Measurements from ENCODE around the gene KCNT1.

The KCNT1 gene

GRCh38 chr9:135772702-135773493, 70.9 kb downstream of the KCNT1 start:
- WGBS, 2 experiments: 83 to 84% methylated on average over 36 of the region's 36 CpGs
- H3K4me1 ChIP-seq (ENCODE audit: control insufficient read depth, insufficient read depth, low read length): no peaks in the 10 kb centered on the region
- H3K27ac ChIP-seq (ENCODE audit: insufficient read depth, low read depth, low read length, poor library complexity, severe bottlenecking): no peak overlapping the region
- H3K9me3 ChIP-seq (ENCODE audit: control insufficient read depth, low read length): no peaks in the 10 kb centered on the region
- H3K4me3 ChIP-seq (ENCODE audit: insufficient read depth, low read depth, low read length): no peak overlapping the region
- H3K27me3 ChIP-seq (ENCODE audit: control insufficient read depth, insufficient read depth, low read length, poor library complexity, severe bottlenecking): no peaks in the 10 kb centered on the region
- H3K36me3 ChIP-seq (ENCODE audit: control insufficient read depth, insufficient read depth, low read length): no peaks in the 10 kb centered on the region

- no peak overlapping the region for H3K4me3 ChIP-seq (ENCODE audit: insufficient read depth, low read depth, low read length)
- no peaks in the 10 kb centered on the region for H3K36me3 ChIP-seq (ENCODE audit: control insufficient read depth, insufficient read depth, low read length)
- H3K27me3 ChIP-seq (ENCODE audit: control insufficient read depth, insufficient read depth, low read length, poor library complexity, severe bottlenecking): no peaks in the 10 kb centered on the region
- WGBS, 2 experiments: 91 to 93% methylated on average over 11 of the region's 11 CpGs
- no peaks in the 10 kb centered on the region for H3K9me3 ChIP-seq (ENCODE audit: control insufficient read depth, low read length)
- H3K4me1 ChIP-seq (ENCODE audit: control insufficient read depth, insufficient read depth, low read length): no peaks in the 10 kb centered on the region
- H3K27ac ChIP-seq (ENCODE audit: insufficient read depth, low read depth, low read length, poor library complexity, severe bottlenecking): no peak overlapping the region
These were observed 71.7 kb downstream of the KCNT1 start for GRCh38 chr9:135773530-135774238.

GRCh38 chr9:135774239-135774747, 72.3 kb downstream of the KCNT1 start:
- Histone ChIP-seq H3K4me1 (ENCODE audit: control insufficient read depth, insufficient read depth, low read length) (no peaks in the 10 kb centered on the region), H3K36me3 (ENCODE audit: control insufficient read depth, insufficient read depth, low read length) (no peaks in the 10 kb centered on the region), H3K27ac (ENCODE audit: insufficient read depth, low read depth, low read length, poor library complexity, severe bottlenecking) (no peak overlapping the region), H3K4me3 (ENCODE audit: insufficient read depth, low read depth, low read length) (no peak overlapping the region), H3K9me3 (ENCODE audit: control insufficient read depth, low read length) (no peaks in the 10 kb centered on the region), H3K27me3 (ENCODE audit: control insufficient read depth, insufficient read depth, low read length, poor library complexity, severe bottlenecking) (no peaks in the 10 kb centered on the region)
- 90 to 94% methylated on average over 15 of the region's 15 CpGs for WGBS, 2 experiments

- 93 to 94% methylated on average over 24 of the region's 24 CpGs for WGBS, 2 experiments
- Histone ChIP-seq H3K9me3 (ENCODE audit: control insufficient read depth, low read length) (no peaks in the 10 kb centered on the region), H3K27me3 (ENCODE audit: control insufficient read depth, insufficient read depth, low read length, poor library complexity, severe bottlenecking) (no peaks in the 10 kb centered on the region), H3K4me1 (ENCODE audit: control insufficient read depth, insufficient read depth, low read length) (no peaks in the 10 kb centered on the region), H3K4me3 (ENCODE audit: insufficient read depth, low read depth, low read length) (no peak overlapping the region), H3K36me3 (ENCODE audit: control insufficient read depth, insufficient read depth, low read length) (no peaks in the 10 kb centered on the region), H3K27ac (ENCODE audit: insufficient read depth, low read depth, low read length, poor library complexity, severe bottlenecking) (no peak overlapping the region)
These were observed 73.0 kb downstream of the KCNT1 start for GRCh38 chr9:135774794-135775525.

- H3K27me3 ChIP-seq (ENCODE audit: control insufficient read depth, insufficient read depth, low read length, poor library complexity, severe bottlenecking): no peaks in the 10 kb centered on the region
- H3K9me3 ChIP-seq (ENCODE audit: control insufficient read depth, low read length): no peaks in the 10 kb centered on the region
- H3K27ac ChIP-seq (ENCODE audit: insufficient read depth, low read depth, low read length, poor library complexity, severe bottlenecking): no peak overlapping the region
- H3K4me3 ChIP-seq (ENCODE audit: insufficient read depth, low read depth, low read length): no peak overlapping the region
- WGBS, 2 experiments: 74 to 82% methylated on average over 7 of the region's 7 CpGs
- no peaks in the 10 kb centered on the region for H3K36me3 ChIP-seq (ENCODE audit: control insufficient read depth, insufficient read depth, low read length)
- H3K4me1 ChIP-seq (ENCODE audit: control insufficient read depth, insufficient read depth, low read length): no peaks in the 10 kb centered on the region
These were observed 73.9 kb downstream of the KCNT1 start for GRCh38 chr9:135775911-135776310.

GRCh38 chr9:135776893-135777622, 75.1 kb downstream of the KCNT1 start:
- H3K27me3 ChIP-seq (ENCODE audit: control insufficient read depth, insufficient read depth, low read length, poor library complexity, severe bottlenecking): no peaks in the 10 kb centered on the region
- H3K9me3 ChIP-seq (ENCODE audit: control insufficient read depth, low read length): no peaks in the 10 kb centered on the region
- 90% methylated on average over 25 of the region's 25 CpGs for WGBS, 2 experiments
- H3K36me3 ChIP-seq (ENCODE audit: control insufficient read depth, insufficient read depth, low read length): no peaks in the 10 kb centered on the region
- no peaks in the 10 kb centered on the region for H3K4me1 ChIP-seq (ENCODE audit: control insufficient read depth, insufficient read depth, low read length)
- no peak overlapping the region for H3K4me3 ChIP-seq (ENCODE audit: insufficient read depth, low read depth, low read length)
- H3K27ac ChIP-seq (ENCODE audit: insufficient read depth, low read depth, low read length, poor library complexity, severe bottlenecking): no peak overlapping the region

GRCh38 chr9:135777623-135778177, 75.7 kb downstream of the KCNT1 start:
- Histone ChIP-seq H3K27me3 (ENCODE audit: control insufficient read depth, insufficient read depth, low read length, poor library complexity, severe bottlenecking) (no peaks in the 10 kb centered on the region), H3K4me1 (ENCODE audit: control insufficient read depth, insufficient read depth, low read length) (no peaks in the 10 kb centered on the region), H3K36me3 (ENCODE audit: control insufficient read depth, insufficient read depth, low read length) (no peaks in the 10 kb centered on the region), H3K4me3 (ENCODE audit: insufficient read depth, low read depth, low read length) (no peak overlapping the region), H3K27ac (ENCODE audit: insufficient read depth, low read depth, low read length, poor library complexity, severe bottlenecking) (no peak overlapping the region), H3K9me3 (ENCODE audit: control insufficient read depth, low read length) (no peaks in the 10 kb centered on the region)

GRCh38 chr9:135778421-135778820, 76.4 kb downstream of the KCNT1 start:
- Histone ChIP-seq H3K4me3 (ENCODE audit: insufficient read depth, low read depth, low read length) (no peak overlapping the region), H3K9me3 (ENCODE audit: control insufficient read depth, low read length) (no peaks in the 10 kb centered on the region), H3K27me3 (ENCODE audit: control insufficient read depth, insufficient read depth, low read length, poor library complexity, severe bottlenecking) (no peaks in the 10 kb centered on the region), H3K4me1 (ENCODE audit: control insufficient read depth, insufficient read depth, low read length) (no peaks in the 10 kb centered on the region), H3K36me3 (ENCODE audit: control insufficient read depth, insufficient read depth, low read length) (no peaks in the 10 kb centered on the region), H3K27ac (ENCODE audit: insufficient read depth, low read depth, low read length, poor library complexity, severe bottlenecking) (no peak overlapping the region)
- 96% methylated on average over 19 of the region's 19 CpGs for WGBS, 2 experiments

- 91 to 93% methylated on average over 14 of the region's 14 CpGs for WGBS, 2 experiments
These were observed 77.6 kb downstream of the KCNT1 start for GRCh38 chr9:135779571-135779970.

More at GRCh38 chr9:135779571-135779970, 77.6 kb downstream of the KCNT1 start:
- Histone ChIP-seq H3K4me1 (ENCODE audit: control insufficient read depth, insufficient read depth, low read length) (no peaks in the 10 kb centered on the region), H3K36me3 (ENCODE audit: control insufficient read depth, insufficient read depth, low read length) (no peaks in the 10 kb centered on the region), H3K9me3 (ENCODE audit: control insufficient read depth, low read length) (no peaks in the 10 kb centered on the region), H3K4me3 (ENCODE audit: insufficient read depth, low read depth, low read length) (no peak overlapping the region), H3K27ac (ENCODE audit: insufficient read depth, low read depth, low read length, poor library complexity, severe bottlenecking) (no peak overlapping the region), H3K27me3 (ENCODE audit: control insufficient read depth, insufficient read depth, low read length, poor library complexity, severe bottlenecking) (no peaks in the 10 kb centered on the region)

All from ectodermal cell (in vitro differentiated cells).